AG04450 (cell line): Measurements from ENCODE around the gene UBXN6. TPM values are rescaled to one million over a fixed set of nuclear protein-coding genes. Genes with fewer than 3 reads are reported as not detected.

Experiments
- CTCF ChIA-PET: fragments of 300-600, 350-600 bp; formaldehyde crosslinking; extraction: SDS; loops from one replicate; lab custom pipeline; 2022; ENCODE audit warnings: antibody characterized with exemption, inconsistent platforms; lab: Charles Lee
- POLR2A ChIA-PET: fragments of 350-600 bp; formaldehyde crosslinking; extraction: SDS; loops from one replicate; lab custom pipeline; 2021; ENCODE audit warnings: antibody characterized with exemption, inconsistent platforms; lab: Yijun Ruan, JAX
- DNase-seq: peaks from one replicate; pipeline ENCODE4 v3.0.0-alpha.2; 2011; ENCODE audit warnings: low read depth, low spot score
- H3K27ac ChIP-seq: one replicate; pipeline ENCODE4 v1.5.1; 2012; ENCODE audit warnings: low read depth, low read length, control low read depth
- H3K27me3 ChIP-seq: one replicate; pipeline ENCODE4 v1.6.0; 2012; ENCODE audit warnings: low read length; ENCODE audit not compliant: control insufficient read depth, insufficient read depth
- H3K4me3 ChIP-seq: 2 replicates; pipeline ENCODE4 v1.5.1; 2011; ENCODE audit warnings: mild to moderate bottlenecking, low read depth, low read length, control low read depth
- H3K9me3 ChIP-seq: 2 replicates; pipeline ENCODE4 v1.5.1; 2012; ENCODE audit warnings: low read length; ENCODE audit not compliant: control insufficient read depth, insufficient read depth
- polyA plus RNA-seq: library from polyadenylated mRNA; depleted of rRNA; stranded (reverse); fragments of >200 nt; gene quantifications from 2 replicates; pipeline ENCODE4 v1.2.3, GENCODE V29; 2011
- TF ChIP-seq, protein P1 (sequence below): IDR thresholded peaks from 2 replicates; pipeline ENCODE4 v1.5.1; 2011; ENCODE audit warnings: low read depth, low read length, control low read depth, inconsistent platforms

UBXN6 gene
- polyA plus RNA-seq, 1 experiment: 45.2 TPM

DNA sequence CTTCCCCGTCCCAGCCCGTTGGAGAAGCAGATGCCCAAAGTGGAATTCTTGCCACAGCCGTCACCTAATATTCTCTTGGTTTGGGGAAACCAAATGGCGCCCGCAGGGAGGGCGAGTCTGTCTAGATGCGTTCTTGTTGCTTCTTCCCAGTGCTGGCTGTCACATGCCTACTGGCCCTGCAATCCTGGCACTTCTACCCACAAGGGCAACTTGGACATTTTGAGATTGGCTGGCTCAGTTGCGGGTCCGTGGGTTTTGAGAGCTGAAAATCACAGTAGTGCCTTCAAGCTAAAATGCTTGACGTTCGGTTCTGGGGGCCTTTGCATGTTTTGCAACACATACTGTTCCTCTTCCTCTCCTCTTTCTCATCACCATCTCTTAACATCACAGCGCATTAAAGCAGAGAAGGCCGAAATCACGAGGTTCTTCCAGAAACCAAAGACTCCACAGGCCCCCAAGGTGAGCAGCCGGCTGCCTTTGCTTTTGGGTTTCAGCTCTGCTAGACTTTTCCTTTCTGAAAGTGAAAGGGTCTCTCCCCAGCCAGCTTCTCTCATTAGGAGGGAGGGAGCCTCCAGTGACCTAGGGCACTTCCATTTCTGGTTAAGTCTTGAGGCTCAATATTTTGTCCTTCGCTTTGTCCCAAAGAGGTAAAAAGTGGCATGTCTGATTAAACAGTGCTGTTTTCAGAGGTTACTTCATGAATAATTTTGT is 34.0 kb downstream of the UBXN6 start:
- Histone ChIP-seq H3K4me3 (no peak overlapping the region), H3K27ac (no peak overlapping the region), H3K27me3 (no peaks in the 10 kb centered on the region), H3K9me3 (no peaks in the 10 kb centered on the region; the same call in 1 of the 2 replicates)
- no peak for DNase-seq
- ChIA-PET POLR2A (no interaction called here), CTCF (interaction anchor here (1.2 kb wide), 1 partner anchor 9 kb away, joined by 4 read pairs; no protein-coding TSS in a partner anchor)
- TF ChIP-seq, protein P1, sequence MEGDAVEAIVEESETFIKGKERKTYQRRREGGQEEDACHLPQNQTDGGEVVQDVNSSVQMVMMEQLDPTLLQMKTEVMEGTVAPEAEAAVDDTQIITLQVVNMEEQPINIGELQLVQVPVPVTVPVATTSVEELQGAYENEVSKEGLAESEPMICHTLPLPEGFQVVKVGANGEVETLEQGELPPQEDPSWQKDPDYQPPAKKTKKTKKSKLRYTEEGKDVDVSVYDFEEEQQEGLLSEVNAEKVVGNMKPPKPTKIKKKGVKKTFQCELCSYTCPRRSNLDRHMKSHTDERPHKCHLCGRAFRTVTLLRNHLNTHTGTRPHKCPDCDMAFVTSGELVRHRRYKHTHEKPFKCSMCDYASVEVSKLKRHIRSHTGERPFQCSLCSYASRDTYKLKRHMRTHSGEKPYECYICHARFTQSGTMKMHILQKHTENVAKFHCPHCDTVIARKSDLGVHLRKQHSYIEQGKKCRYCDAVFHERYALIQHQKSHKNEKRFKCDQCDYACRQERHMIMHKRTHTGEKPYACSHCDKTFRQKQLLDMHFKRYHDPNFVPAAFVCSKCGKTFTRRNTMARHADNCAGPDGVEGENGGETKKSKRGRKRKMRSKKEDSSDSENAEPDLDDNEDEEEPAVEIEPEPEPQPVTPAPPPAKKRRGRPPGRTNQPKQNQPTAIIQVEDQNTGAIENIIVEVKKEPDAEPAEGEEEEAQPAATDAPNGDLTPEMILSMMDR: no peak

DNA sequence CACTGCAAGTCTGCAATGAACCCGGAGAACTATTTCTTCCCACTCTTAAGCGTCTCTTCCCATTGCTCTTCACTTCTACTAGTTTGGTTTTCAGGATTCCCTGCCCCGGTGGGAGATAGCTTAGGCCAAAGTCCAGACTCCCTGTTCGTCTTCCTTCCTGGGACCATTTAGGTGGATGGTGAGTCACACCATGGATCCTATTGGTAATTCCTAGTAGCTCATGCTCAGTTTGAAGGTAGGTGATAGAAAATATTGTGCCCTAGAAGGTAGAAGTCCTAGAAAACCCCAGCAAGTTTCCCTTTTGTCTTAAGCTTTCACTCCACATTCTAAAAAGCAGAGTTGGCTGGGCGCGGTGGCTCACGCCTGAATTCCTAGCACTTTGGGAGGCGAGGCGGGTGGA is 41.3 kb downstream of the UBXN6 start:
- Histone ChIP-seq H3K9me3 (no peaks in the 10 kb centered on the region), H3K4me3 (no peak overlapping the region), H3K27me3 (no peaks in the 10 kb centered on the region), H3K27ac (no peak overlapping the region)
- TF ChIP-seq, protein P1: no peak
- ChIA-PET POLR2A (no interaction called here), CTCF (interaction anchor here (1.3 to 8.2 kb wide), 4 partner anchors 11 to 109 kb away, joined by 3 to 50 read pairs (median 7); partner anchors contain the start of genes CHAF1A and SH3GL1)
- DNase-seq: no peak

DNA sequence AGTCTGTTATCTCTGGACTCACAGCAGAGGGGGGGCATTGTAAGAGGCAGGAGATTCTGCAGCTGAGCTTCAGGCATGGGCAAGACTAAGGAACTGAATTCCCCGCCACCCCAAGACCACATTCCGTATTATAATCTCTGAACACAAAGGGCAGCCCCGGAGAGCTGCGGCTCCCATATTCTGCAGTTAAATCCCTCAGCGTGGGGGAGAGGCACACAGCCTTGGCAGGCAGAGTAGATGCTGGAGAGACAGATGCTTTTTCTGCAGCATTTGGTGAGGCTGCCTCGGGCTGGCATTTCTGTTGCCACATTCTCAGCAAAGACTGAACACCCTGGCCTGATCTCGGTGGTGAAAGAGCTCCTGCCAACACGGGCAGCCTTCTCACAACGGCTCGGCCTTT is 42.2 kb downstream of the UBXN6 start:
- Histone ChIP-seq H3K9me3 (no peaks in the 10 kb centered on the region), H3K27me3 (no peaks in the 10 kb centered on the region), H3K4me3 (peak overlapping the region; percentile 31; the same call in 1 of the 2 replicates), H3K27ac (peak overlapping the region; percentile 52)
- POLR2A ChIA-PET: interaction anchor here (1.1 to 1.4 kb wide), 3 partner anchors 14 to 56 kb away, joined by 3 to 8 read pairs (median 4); partner anchors contain the start of gene HDGFL2
- CTCF ChIA-PET: interaction anchor here (1.3 to 8.2 kb wide), 3 partner anchors 12 to 15 kb away, joined by 5 to 50 read pairs (median 9); partner anchors contain the start of genes CHAF1A and SH3GL1
- no peak for DNase-seq
- TF ChIP-seq, protein P1: no peak

DNA sequence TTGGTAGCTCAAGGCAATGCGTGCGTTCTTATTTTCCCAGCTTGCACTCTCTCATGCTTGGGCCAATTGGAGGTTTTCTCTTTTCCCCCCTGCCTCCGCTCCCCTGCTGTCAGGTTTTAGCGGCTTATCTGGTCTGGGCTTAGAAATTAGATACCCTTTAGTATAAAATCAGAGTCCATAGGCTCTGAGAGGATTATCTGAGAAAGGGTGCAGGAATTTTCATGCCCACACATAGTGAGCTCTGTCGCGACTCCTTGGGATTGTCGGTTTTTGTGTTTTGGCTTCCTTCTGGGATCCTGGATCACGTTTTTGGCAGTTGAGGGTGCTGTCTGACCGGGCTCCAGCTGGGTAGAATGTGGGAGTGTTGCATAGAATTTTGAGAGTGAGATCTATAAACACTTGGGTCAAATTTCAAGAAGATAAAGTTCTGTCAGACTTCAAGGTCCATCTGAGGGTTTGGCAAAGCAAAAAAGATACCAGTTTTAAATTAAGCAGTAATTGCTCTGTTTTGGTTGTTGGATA is 42.7 kb downstream of the UBXN6 start:
- DNase-seq: no peak
- peak overlapping the region; percentile 31 for H3K4me3 ChIP-seq
- H3K27me3 ChIP-seq: no peaks in the 10 kb centered on the region
- TF ChIP-seq, protein P1: no peak
- POLR2A ChIA-PET: interaction anchor here (0.6 to 1.4 kb wide), 8 partner anchors 10 to 194 kb away, joined by 3 to 8 read pairs (median 4); partner anchors contain the start of genes CHAF1A and HDGFL2
- peak overlapping the region; percentile 62 for H3K27ac ChIP-seq
- H3K9me3 ChIP-seq: no peaks in the 10 kb centered on the region
- CTCF ChIA-PET: interaction anchor here (0.8 to 8.2 kb wide), 6 partner anchors 9 to 33 kb away, joined by 3 to 50 read pairs (median 4); partner anchors contain the start of genes CHAF1A and SH3GL1
